HepG2 (cell line): ENCODE results near the gene MADCAM1. TPM values are rescaled to one million over a fixed set of nuclear protein-coding genes. Genes with fewer than 3 reads are reported as not detected.

ENCODE experiments used
- CTCF ChIP-seq: sonication (generic); formaldehyde crosslinking; IDR thresholded peaks from 2 replicates; pipeline ENCODE4 v1.5.0; 2020; ENCODE audit warnings: mild to moderate bottlenecking, missing genetic modification reagents, moderate library complexity
- MAF1 ChIP-seq: sonication (generic); formaldehyde crosslinking; IDR thresholded peaks from 2 replicates; pipeline ENCODE4 v1.5.0; 2020; ENCODE audit warnings: missing genetic modification reagents, borderline replicate concordance
- POLR2AphosphoS5 ChIP-seq: IDR thresholded peaks from 2 replicates; pipeline ENCODE4 v1.6.1; 2012; ENCODE audit warnings: low read depth, low read length
- REL ChIP-seq: sonication (generic); formaldehyde crosslinking; conservative IDR thresholded peaks from 2 replicates; pipeline ENCODE4 v1.8.0; 2022; ENCODE audit warnings: mild to moderate bottlenecking, missing genetic modification reagents, moderate library complexity
- RFXANK ChIP-seq: IDR thresholded peaks from 2 replicates; pipeline ENCODE4 v1.6.1; 2016
- RORA ChIP-seq: sonication (generic); formaldehyde crosslinking; IDR thresholded peaks from 2 replicates; pipeline ENCODE4 v1.5.0; 2020; ENCODE audit warnings: mild to moderate bottlenecking, missing genetic modification reagents, moderate library complexity
- TCF7 ChIP-seq: sonication (generic); IDR thresholded peaks from 2 replicates; pipeline ENCODE4 v1.6.1; 2016; ENCODE audit warnings: antibody characterized with exemption, low read depth
- ZBTB1 ChIP-seq: sonication (generic); formaldehyde crosslinking; IDR thresholded peaks from 2 replicates; pipeline ENCODE4 v1.4.0; 2020; ENCODE audit warnings: missing genetic modification reagents, borderline replicate concordance
- ZBTB20 ChIP-seq: sonication (generic); formaldehyde crosslinking; IDR thresholded peaks from 2 replicates; pipeline ENCODE4 v1.8.1; 2023; ENCODE audit warnings: missing genetic modification reagents, low read depth, mild to moderate bottlenecking, borderline replicate concordance
- ZBTB4 ChIP-seq: sonication (generic); formaldehyde crosslinking; IDR thresholded peaks from 2 replicates; pipeline ENCODE4 v1.4.0; 2020; ENCODE audit warnings: missing genetic modification reagents, mild to moderate bottlenecking, borderline replicate concordance
- ZC3H4 ChIP-seq: sonication (generic); formaldehyde crosslinking; IDR thresholded peaks from 2 replicates; pipeline ENCODE4 v1.4.0; 2020; ENCODE audit warnings: missing genetic modification reagents, borderline replicate concordance
- ZNF17 ChIP-seq: sonication (generic); formaldehyde crosslinking; IDR thresholded peaks from 2 replicates; pipeline ENCODE4 v1.5.0; 2020; ENCODE audit warnings: mild to moderate bottlenecking, missing genetic modification reagents
- ZNF354B ChIP-seq: sonication (generic); formaldehyde crosslinking; IDR thresholded peaks from 2 replicates; pipeline ENCODE4 v1.8.0; 2022; ENCODE audit warnings: mild to moderate bottlenecking, missing genetic modification reagents
- ZNF546 ChIP-seq: sonication (generic); formaldehyde crosslinking; conservative IDR thresholded peaks from 2 replicates; pipeline ENCODE4 v1.8.1; 2023; ENCODE audit warnings: mild to moderate bottlenecking, missing genetic modification reagents
- ZNF883 ChIP-seq: sonication (generic); formaldehyde crosslinking; IDR thresholded peaks from 2 replicates; pipeline ENCODE4 v1.5.1; 2020; ENCODE audit warnings: mild to moderate bottlenecking, missing genetic modification reagents; ENCODE audit errors: not compliant biosample characterization
- polyA plus RNA-seq, 8 experiments: library from polyadenylated mRNA; depleted of rRNA in 3 of 8; stranded (reverse) in 7 of 8; unstranded in 1 of 8; fragments of >200 nt; fragmentation: Illumina TruSeq in 4 of 8; extraction: Trizol in 4 of 8; gene quantifications; 2 replicates each; pipeline versions ENCODE4 v1.2.1 to v1.2.3, GENCODE V29; 2011 to 2016; ENCODE audit warnings: low read depth in 4 of 8, missing spikeins in 1 of 8, mixed read lengths in 1 of 8; ENCODE audit not compliant: insufficient read depth in 1 of 8
- total RNA-seq, 5 experiments: library from RNA; depleted of rRNA; stranded (reverse); fragments of >200 nt; fragmentation: Illumina TruSeq; extraction: Trizol; gene quantifications; 2 replicates each; pipeline ENCODE4 v1.2.3, GENCODE V29; 2016; ENCODE audit warnings: low read depth in 1 of 5
- TF ChIP-seq, protein P1 (sequence below): sonication (generic); formaldehyde crosslinking; IDR thresholded peaks from 2 replicates; pipeline ENCODE4 v1.4.0; 2020; ENCODE audit warnings: missing genetic modification reagents
- TF ChIP-seq, protein P2 (sequence below): conservative IDR thresholded peaks from 2 replicates; pipeline ENCODE4 v1.6.1; 2018; ENCODE audit warnings: missing genetic modification reagents
- TF ChIP-seq, protein P3 (sequence below): sonication (generic); formaldehyde crosslinking; conservative IDR thresholded peaks from 2 replicates; pipeline ENCODE4 v1.8.0; 2022; ENCODE audit warnings: mild to moderate bottlenecking, moderate library complexity, missing genetic modification reagents

MADCAM1 gene
- total and polyA plus RNA-seq, 2 of the 13 experiments (the other 11 are each of a cell fraction or from before 2014, with no cell fraction given) = 0.29 to 0.33 TPM

- TF ChIP-seq CTCF (CRISPR knock-in tag) = no peak; the same call in 1 of the 2 replicates
- no peak for TF ChIP-seq ZNF883
- no peak for TF ChIP-seq ZBTB1 (CRISPR knock-in tag)
- 0 out of 2 replicates have a peak, but pooled peaks have one; percentile 42 for TF ChIP-seq ZNF354B
- no peak; the same call in 1 of the 2 replicates for TF ChIP-seq MAF1 (CRISPR knock-in tag)
- TF ChIP-seq TCF7 = no peak
- no peak for TF ChIP-seq ZC3H4 (CRISPR knock-in tag)
- TF ChIP-seq ZBTB4 (CRISPR knock-in tag) = no peak; the same call in 1 of the 2 replicates
- no peak for TF ChIP-seq ZNF17
- TF ChIP-seq RFXANK (CRISPR knock-in tag) = peak; percentile 45; the same call in 1 of the 2 replicates
- TF ChIP-seq ZBTB20 (CRISPR knock-in tag) = no peak
- TF ChIP-seq POLR2AphosphoS5 = peak; percentile 77
- TF ChIP-seq, protein P1, sequence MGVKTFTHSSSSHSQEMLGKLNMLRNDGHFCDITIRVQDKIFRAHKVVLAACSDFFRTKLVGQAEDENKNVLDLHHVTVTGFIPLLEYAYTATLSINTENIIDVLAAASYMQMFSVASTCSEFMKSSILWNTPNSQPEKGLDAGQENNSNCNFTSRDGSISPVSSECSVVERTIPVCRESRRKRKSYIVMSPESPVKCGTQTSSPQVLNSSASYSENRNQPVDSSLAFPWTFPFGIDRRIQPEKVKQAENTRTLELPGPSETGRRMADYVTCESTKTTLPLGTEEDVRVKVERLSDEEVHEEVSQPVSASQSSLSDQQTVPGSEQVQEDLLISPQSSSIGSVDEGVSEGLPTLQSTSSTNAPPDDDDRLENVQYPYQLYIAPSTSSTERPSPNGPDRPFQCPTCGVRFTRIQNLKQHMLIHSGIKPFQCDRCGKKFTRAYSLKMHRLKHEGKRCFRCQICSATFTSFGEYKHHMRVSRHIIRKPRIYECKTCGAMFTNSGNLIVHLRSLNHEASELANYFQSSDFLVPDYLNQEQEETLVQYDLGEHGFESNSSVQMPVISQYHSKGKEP (CRISPR knock-in tag) = 0 out of 2 replicates have a peak, but pooled peaks have one; percentile 61
- TF ChIP-seq ZNF546 (CRISPR knock-in tag) = peak; percentile 50; the same call in 1 of the 2 replicates
- 0 out of 2 replicates have a peak, but pooled peaks have one; percentile 46 for TF ChIP-seq REL (CRISPR knock-in tag)
- TF ChIP-seq, protein P2, sequence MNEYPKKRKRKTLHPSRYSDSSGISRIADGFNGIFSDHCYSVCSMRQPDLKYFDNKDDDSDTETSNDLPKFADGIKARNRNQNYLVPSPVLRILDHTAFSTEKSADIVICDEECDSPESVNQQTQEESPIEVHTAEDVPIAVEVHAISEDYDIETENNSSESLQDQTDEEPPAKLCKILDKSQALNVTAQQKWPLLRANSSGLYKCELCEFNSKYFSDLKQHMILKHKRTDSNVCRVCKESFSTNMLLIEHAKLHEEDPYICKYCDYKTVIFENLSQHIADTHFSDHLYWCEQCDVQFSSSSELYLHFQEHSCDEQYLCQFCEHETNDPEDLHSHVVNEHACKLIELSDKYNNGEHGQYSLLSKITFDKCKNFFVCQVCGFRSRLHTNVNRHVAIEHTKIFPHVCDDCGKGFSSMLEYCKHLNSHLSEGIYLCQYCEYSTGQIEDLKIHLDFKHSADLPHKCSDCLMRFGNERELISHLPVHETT = peak; percentile 91
- TF ChIP-seq, protein P3, sequence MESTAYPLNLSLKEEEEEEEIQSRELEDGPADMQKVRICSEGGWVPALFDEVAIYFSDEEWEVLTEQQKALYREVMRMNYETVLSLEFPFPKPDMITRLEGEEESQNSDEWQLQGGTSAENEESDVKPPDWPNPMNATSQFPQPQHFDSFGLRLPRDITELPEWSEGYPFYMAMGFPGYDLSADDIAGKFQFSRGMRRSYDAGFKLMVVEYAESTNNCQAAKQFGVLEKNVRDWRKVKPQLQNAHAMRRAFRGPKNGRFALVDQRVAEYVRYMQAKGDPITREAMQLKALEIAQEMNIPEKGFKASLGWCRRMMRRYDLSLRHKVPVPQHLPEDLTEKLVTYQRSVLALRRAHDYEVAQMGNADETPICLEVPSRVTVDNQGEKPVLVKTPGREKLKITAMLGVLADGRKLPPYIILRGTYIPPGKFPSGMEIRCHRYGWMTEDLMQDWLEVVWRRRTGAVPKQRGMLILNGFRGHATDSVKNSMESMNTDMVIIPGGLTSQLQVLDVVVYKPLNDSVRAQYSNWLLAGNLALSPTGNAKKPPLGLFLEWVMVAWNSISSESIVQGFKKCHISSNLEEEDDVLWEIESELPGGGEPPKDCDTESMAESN (CRISPR knock-in tag) = peak; percentile 58; the same call in 1 of the 2 replicates
- TF ChIP-seq RORA = no peak
Measured at GRCh38 chr19:488505-489417, 7.5 kb upstream of the MADCAM1 start (continued).
